GM18499 (cell line): ENCODE data around the gene TMEM141.

Experiments
- ATAC-seq: cut with Tn5 transposase; IDR thresholded peaks from one replicate; pipeline ENCODE4 v1.9.1; 2021; ENCODE audit warnings: moderate number of reproducible peaks; ENCODE audit not compliant: insufficient read depth, unreplicated experiment

TMEM141 gene

DNA sequence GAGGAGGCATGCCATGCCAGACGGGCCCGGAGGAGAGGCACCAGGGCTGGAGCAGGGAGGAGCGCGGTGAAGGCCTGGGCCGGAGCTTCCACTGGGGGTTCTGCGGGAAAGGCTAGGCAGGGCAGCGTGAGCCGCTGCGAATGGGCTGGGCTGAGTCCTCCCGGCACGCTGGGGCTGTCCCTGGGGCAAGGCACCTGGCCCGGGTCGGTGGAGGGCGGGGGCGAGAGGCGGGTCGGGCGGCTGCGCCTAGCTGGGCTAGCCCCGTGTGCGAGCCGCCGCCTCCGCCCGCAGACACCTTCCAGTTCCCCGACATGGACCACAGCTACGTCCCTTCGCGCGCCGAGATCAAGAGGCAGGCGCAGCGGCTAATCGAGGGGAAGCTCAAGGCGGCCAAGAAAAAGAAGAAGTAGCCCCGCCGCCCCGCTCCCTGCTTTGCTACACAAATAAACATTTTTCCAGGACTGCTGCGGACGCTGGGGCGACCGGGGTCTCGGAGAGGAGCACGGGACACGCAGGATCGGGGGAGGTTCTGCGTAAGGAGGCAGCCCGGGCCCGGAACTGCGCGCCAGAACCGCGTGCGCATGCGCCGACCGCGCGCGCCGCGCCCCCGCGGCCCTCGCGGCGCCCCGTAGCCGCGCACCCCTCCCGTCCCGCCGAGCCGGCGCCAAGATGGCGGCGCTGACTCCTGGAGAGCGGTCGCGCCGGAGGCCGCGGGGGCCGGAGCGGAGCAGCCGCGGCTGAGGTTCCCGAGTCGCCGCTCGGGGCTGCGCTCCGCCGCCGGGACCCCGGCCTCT lies 16.3 kb downstream of the TMEM141 start, which contains the start of gene RABL6:
TSS of gene RABL6 (plus strand) at position 668 of the 794 bp plus-strand sequence. CDS start 249 bp downstream, outside the sequence.
- no peak for ATAC-seq

DNA sequence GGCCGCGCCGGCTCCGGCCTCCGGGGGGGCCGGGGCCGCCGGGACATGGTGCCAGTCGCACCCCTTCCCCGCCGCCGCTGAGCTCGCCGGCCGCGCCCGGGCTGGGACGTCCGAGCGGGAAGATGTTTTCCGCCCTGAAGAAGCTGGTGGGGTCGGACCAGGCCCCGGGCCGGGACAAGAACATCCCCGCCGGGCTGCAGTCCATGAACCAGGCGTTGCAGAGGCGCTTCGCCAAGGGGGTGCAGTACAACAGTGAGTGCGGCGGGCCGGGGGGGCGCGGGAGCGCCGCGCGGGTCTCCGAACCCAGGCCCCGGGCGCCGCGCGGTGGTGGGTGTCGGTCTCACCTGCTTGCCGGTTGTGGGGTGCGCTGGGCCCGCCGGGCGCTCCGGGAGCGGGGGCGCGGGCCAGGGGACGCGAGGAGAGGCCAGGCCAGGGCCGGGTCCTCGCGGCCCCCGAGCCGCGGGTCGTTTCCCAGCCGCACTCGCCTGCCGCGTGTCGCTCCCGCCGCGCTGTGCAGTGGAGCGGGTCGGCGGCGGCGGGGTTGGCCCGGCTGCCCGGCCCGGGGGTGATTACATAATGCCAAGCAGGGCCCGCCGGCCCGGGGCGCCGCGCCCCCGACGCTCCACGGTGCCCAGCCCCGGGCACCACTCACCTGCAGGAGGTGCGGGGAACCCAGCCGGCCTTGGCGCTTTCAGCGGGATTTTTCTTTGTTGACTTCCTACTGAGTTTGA lies 17.1 kb downstream of the TMEM141 start:
- ATAC-seq: no peak

DNA sequence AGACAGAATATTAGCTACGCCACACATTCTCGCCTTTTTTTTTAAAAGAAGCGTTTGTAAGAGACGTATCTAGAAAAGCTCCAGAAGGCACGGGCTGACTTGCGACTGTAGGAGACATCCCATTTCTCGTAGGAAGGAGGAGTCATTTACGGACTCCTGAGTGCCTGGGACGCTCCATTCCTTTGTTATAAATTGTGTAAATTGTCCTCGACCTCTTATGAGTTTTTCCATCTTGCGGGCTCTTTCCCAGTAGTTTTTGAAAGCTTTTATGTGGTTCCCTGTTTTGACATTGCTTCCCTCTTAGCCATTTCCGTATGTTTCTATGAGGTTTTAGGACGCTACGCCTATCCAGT lies 17.6 kb downstream of the TMEM141 start:
- ATAC-seq: no peak

- no peak for ATAC-seq
These were observed 23.7 kb downstream of the TMEM141 start for GRCh38 chr9:136814725-136815421.

- ATAC-seq: no peak
These were observed 24.3 kb downstream of the TMEM141 start for GRCh38 chr9:136815422-136815782.

GRCh38 chr9:136820971-136821825 lies 30.1 kb downstream of the TMEM141 start:
- no peak for ATAC-seq

DNA sequence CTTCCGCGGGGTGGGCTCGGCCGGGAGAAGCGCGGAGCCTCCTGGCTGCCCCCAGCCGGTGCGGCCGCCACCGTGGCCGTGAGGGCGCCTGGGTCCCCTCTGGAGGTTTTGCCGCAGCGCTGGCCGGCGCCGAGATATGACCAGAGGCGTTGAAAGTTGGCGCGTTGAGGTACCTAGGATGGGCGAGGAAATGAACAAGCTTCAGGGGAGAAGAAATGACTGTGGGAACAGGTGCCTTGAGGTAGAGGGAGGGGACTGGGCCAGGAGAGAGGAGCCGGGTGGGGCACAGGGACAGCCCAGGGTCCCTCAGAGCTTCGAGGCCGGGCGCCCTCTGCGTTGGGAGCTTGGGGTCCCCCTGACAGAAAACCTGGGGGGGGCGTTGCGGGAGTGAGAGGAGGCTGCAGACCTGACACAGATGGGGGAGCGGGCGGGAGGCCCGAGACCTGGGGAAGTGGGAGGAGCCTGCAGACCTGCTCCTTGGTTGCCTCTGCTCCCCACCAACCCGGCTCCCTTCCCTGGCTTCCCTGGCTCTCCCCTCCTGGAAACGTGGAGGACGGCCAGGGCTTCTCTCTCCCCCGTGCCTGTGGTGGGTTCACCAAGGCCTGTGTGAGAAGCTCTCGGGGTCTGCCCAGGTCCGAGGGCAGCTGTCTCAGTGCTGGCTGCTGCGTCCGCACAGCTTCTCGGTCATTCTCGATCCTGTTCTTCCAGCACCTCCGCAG lies 30.8 kb downstream of the TMEM141 start:
- ATAC-seq: no peak

GRCh38 chr9:136823136-136824046 lies 32.2 kb downstream of the TMEM141 start:
- ATAC-seq: no peak

GRCh38 chr9:136824496-136825225 lies 33.5 kb downstream of the TMEM141 start:
- no peak for ATAC-seq

GRCh38 chr9:136825295-136826187 lies 34.4 kb downstream of the TMEM141 start:
- ATAC-seq: no peak

GRCh38 chr9:136826188-136826541 lies 35.0 kb downstream of the TMEM141 start:
- no peak for ATAC-seq

GRCh38 chr9:136826703-136827582 lies 35.8 kb downstream of the TMEM141 start:
- ATAC-seq: no peak

GRCh38 chr9:136827794-136828473 lies 36.8 kb downstream of the TMEM141 start:
- no peak for ATAC-seq

DNA sequence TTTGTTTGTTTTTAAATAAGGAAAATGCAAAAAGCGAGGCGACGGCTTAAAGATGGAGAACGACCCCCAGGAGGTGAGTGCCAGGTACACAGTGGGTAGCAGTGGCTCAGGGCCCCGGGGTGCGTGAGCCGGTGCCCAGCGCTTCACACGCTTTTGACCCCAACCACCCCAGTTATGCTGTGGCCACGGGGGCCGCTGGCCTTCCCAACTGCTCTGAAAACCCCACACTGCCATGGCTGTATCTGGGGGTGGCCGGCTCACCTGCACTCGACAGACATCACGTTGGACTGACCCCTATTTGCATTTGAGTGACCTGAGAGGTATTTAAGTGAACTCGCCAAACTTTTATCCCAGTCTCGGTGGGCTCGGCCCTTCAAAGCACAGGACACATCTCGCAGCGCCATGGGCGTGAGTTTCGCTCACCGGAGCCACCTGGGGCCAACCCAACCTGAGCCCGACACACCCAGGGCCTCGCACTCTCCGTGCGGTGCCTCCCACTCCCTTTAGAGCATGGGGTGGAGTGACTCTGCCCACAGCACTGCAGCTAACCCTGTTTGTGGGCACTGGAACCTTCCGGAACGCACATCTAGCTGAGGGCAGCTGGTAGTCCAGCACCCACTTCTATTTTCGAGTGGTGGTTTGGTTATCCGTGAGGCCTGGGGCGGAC lies 37.5 kb downstream of the TMEM141 start:
- ATAC-seq: no peak

- no peak for ATAC-seq
These were observed 38.3 kb downstream of the TMEM141 start for GRCh38 chr9:136829412-136829811.
